MG63 (cell line): Measurements from ENCODE around the gene CX3CL1. TPM values are rescaled to one million over a fixed set of nuclear protein-coding genes. Genes with fewer than 3 reads are reported as not detected.
"Not testable (repeated sequence)": the region's sequence is repeated elsewhere in the genome, so short reads cannot be mapped to it uniquely, and the experiment has no call there.

ENCODE experiments used
- DNase-seq: peaks from one replicate; pipeline ENCODE4 v3.0.0-alpha.2; 2020
- H3K27me3 ChIP-seq: fragments of 250-450 bp; sonication (Bioruptor Pico); 2 replicates; pipeline ENCODE4 v1.5.1; 2020; ENCODE audit warnings: mild to moderate bottlenecking, moderate library complexity
- H3K36me3 ChIP-seq: fragments of 250-450 bp; sonication (Bioruptor Pico); 2 replicates; pipeline ENCODE4 v1.5.1; 2020; ENCODE audit warnings: mild to moderate bottlenecking, moderate library complexity
- H3K4me3 ChIP-seq: fragments of 250-450 bp; sonication (Bioruptor Pico); 2 replicates; pipeline ENCODE4 v1.5.1; 2020; ENCODE audit warnings: mild to moderate bottlenecking, moderate library complexity
- H3K9me3 ChIP-seq: fragments of 250-450 bp; sonication (Bioruptor Pico); 2 replicates; pipeline ENCODE4 v1.5.1; 2020; ENCODE audit warnings: mild to moderate bottlenecking, moderate library complexity
- total RNA-seq: library from RNA; depleted of rRNA; stranded (reverse); fragments of >200 nt; shearing (Covaris generic); gene quantifications from 2 replicates; pipeline ENCODE4 v1.2.3, GENCODE V29; 2014; ENCODE audit warnings: low replicate concordance; rRNA removed

CX3CL1 gene
- total RNA-seq, result not detected in 2 replicates

GRCh38 chr16:57372372-57373116 lies at the start of gene CX3CL1:
Gene CX3CL1 (plus strand): TSS chr16:57372490. CDS start chr16:57372569, 79 bp downstream.
- Histone ChIP-seq H3K27me3 (peaks cover 13% of the 10 kb centered on the region; the same call in 1 of the 2 replicates), H3K36me3 (no peaks in the 10 kb centered on the region), H3K9me3 (no peaks in the 10 kb centered on the region; the same call in 1 of the 2 replicates), H3K4me3 (no peak within 1 kb of the TSS)
- peak; percentile 36 for DNase-seq

GRCh38 chr16:57324749-57325148 lies 47.5 kb upstream of the CX3CL1 start:
- H3K27me3 ChIP-seq, result no peaks in the 10 kb centered on the region
- no peaks in the 10 kb centered on the region for H3K36me3 ChIP-seq
- no peak overlapping the region for H3K4me3 ChIP-seq
- H3K9me3 ChIP-seq, result peaks cover 15% of the 10 kb centered on the region
- DNase-seq, result no peak

GRCh38 chr16:57325458-57325857 lies 46.8 kb upstream of the CX3CL1 start:
- H3K27me3 ChIP-seq, result no peaks in the 10 kb centered on the region
- no peak overlapping the region for H3K4me3 ChIP-seq
- no peaks in the 10 kb centered on the region for H3K36me3 ChIP-seq
- peak; percentile 78 for DNase-seq
- peaks cover 15% of the 10 kb centered on the region for H3K9me3 ChIP-seq

GRCh38 chr16:57329718-57330327 lies 42.5 kb upstream of the CX3CL1 start:
- peaks cover 3% of the 10 kb centered on the region; the same call in 1 of the 2 replicates for H3K27me3 ChIP-seq
- H3K36me3 ChIP-seq, result no peaks in the 10 kb centered on the region
- DNase-seq, result no peak
- peaks cover 22% of the 10 kb centered on the region for H3K9me3 ChIP-seq
- H3K4me3 ChIP-seq, result no peak overlapping the region

- H3K4me3 ChIP-seq, result no peak overlapping the region
- H3K27me3 ChIP-seq, result peaks cover 3% of the 10 kb centered on the region; the same call in 1 of the 2 replicates
- peaks cover 12% of the 10 kb centered on the region for H3K9me3 ChIP-seq
- H3K36me3 ChIP-seq, result no peaks in the 10 kb centered on the region
- DNase-seq, result no peak
Observed at GRCh38 chr16:57331355-57331754, 40.9 kb upstream of the CX3CL1 start.

GRCh38 chr16:57333402-57333801 lies 38.9 kb upstream of the CX3CL1 start:
- Histone ChIP-seq H3K4me3 (no peak overlapping the region), H3K27me3 (peaks cover 3% of the 10 kb centered on the region; the same call in 1 of the 2 replicates), H3K36me3 (no peaks in the 10 kb centered on the region), H3K9me3 (peaks cover 28% of the 10 kb centered on the region)
- no peak for DNase-seq

- Histone ChIP-seq H3K4me3 (no peak overlapping the region), H3K36me3 (no peaks in the 10 kb centered on the region), H3K9me3 (peaks cover 33% of the 10 kb centered on the region), H3K27me3 (peaks cover 3% of the 10 kb centered on the region; the same call in 1 of the 2 replicates)
- no peak for DNase-seq
Observed at GRCh38 chr16:57335366-57335765, 36.9 kb upstream of the CX3CL1 start.

- no peak overlapping the region for H3K4me3 ChIP-seq
- no peaks in the 10 kb centered on the region for H3K36me3 ChIP-seq
- H3K27me3 ChIP-seq, result peaks cover 9% of the 10 kb centered on the region; the same call in 1 of the 2 replicates
- no peak for DNase-seq
- peaks cover 22% of the 10 kb centered on the region for H3K9me3 ChIP-seq
Observed at GRCh38 chr16:57341062-57341440, 31.2 kb upstream of the CX3CL1 start.

GRCh38 chr16:57341441-57342303 lies 30.6 kb upstream of the CX3CL1 start:
- DNase-seq, result peak; percentile 89
- Histone ChIP-seq H3K36me3 (no peaks in the 10 kb centered on the region), H3K9me3 (peaks cover 21% of the 10 kb centered on the region), H3K27me3 (peaks cover 13% of the 10 kb centered on the region; the same call in 1 of the 2 replicates), H3K4me3 (no peak overlapping the region)

- peaks cover 18% of the 10 kb centered on the region for H3K9me3 ChIP-seq
- DNase-seq, H3K4me3 ChIP-seq, H3K36me3 ChIP-seq: not testable (repeated sequence)
- peaks cover 21% of the 10 kb centered on the region; the same call in 1 of the 2 replicates for H3K27me3 ChIP-seq
Observed at GRCh38 chr16:57342606-57343005, 29.7 kb upstream of the CX3CL1 start.

GRCh38 chr16:57343221-57343620 lies 29.1 kb upstream of the CX3CL1 start:
- Histone ChIP-seq H3K9me3 (peaks cover 14% of the 10 kb centered on the region), H3K27me3 (peaks cover 26% of the 10 kb centered on the region), H3K4me3 (no peak overlapping the region), H3K36me3 (no peaks in the 10 kb centered on the region)
- no peak for DNase-seq

GRCh38 chr16:57344094-57344493 lies 28.2 kb upstream of the CX3CL1 start:
- H3K27me3 ChIP-seq, result peaks cover 34% of the 10 kb centered on the region
- not testable (repeated sequence) for H3K36me3 ChIP-seq, H3K4me3 ChIP-seq, H3K9me3 ChIP-seq, DNase-seq

GRCh38 chr16:57345021-57345420 lies 27.3 kb upstream of the CX3CL1 start:
- peaks cover 9% of the 10 kb centered on the region for H3K9me3 ChIP-seq
- DNase-seq, result no peak
- no peak overlapping the region for H3K4me3 ChIP-seq
- H3K36me3 ChIP-seq, result no peaks in the 10 kb centered on the region
- peaks cover 44% of the 10 kb centered on the region for H3K27me3 ChIP-seq

- Histone ChIP-seq H3K4me3 (no peak overlapping the region), H3K27me3 (peaks cover 49% of the 10 kb centered on the region), H3K9me3 (peaks cover 9% of the 10 kb centered on the region), H3K36me3 (no peaks in the 10 kb centered on the region)
- DNase-seq, result no peak
Observed at GRCh38 chr16:57345666-57346204, 26.6 kb upstream of the CX3CL1 start.

- H3K36me3 ChIP-seq, result no peaks in the 10 kb centered on the region
- no peak overlapping the region for H3K4me3 ChIP-seq
- peaks cover 54% of the 10 kb centered on the region for H3K27me3 ChIP-seq
- no peak for DNase-seq
- peaks cover 9% of the 10 kb centered on the region for H3K9me3 ChIP-seq
Observed at GRCh38 chr16:57347858-57348257, 24.4 kb upstream of the CX3CL1 start.

GRCh38 chr16:57348327-57348726 lies 24.0 kb upstream of the CX3CL1 start:
- DNase-seq, result no peak
- peaks cover 52% of the 10 kb centered on the region for H3K27me3 ChIP-seq

More at GRCh38 chr16:57348327-57348726, 24.0 kb upstream of the CX3CL1 start:
- Histone ChIP-seq H3K36me3 (no peaks in the 10 kb centered on the region), H3K4me3 (no peak overlapping the region), H3K9me3 (peaks cover 9% of the 10 kb centered on the region)
